HCT116 (cell line): ENCODE data around the gene DPYD.

Experiments used
- CBX3 ChIP-seq: IDR thresholded peaks from 2 replicates; pipeline ENCODE4 v1.6.1; 2012; ENCODE audit warnings: low read depth
- CTCF ChIP-seq, 3 experiments: fragments of 200-600 bp in 1 of 3; sonication (generic) in 1 of 3; IDR thresholded peaks in 2 of 3; conservative IDR thresholded peaks in 1 of 3; 2 replicates each; pipeline ENCODE4 v1.5.1; 2012 to 2017; ENCODE audit warnings: low read depth in 2 of 3, low read length in 2 of 3, antibody characterized with exemption in 1 of 3, borderline replicate concordance in 1 of 3, control low read depth in 1 of 3, mild to moderate bottlenecking in 1 of 3, mixed read lengths in 1 of 3, mixed run types in 1 of 3, moderate library complexity in 1 of 3; ENCODE audit not compliant: insufficient read depth in 1 of 3
- EGR1 ChIP-seq: IDR thresholded peaks from 2 replicates; pipeline ENCODE4 v1.6.1; 2012; ENCODE audit warnings: low read depth
- MAX ChIP-seq: IDR thresholded peaks from 2 replicates; pipeline ENCODE4 v1.6.1; 2012
- POLR2A ChIP-seq: IDR thresholded peaks from 2 replicates; pipeline ENCODE4 v1.7.0; 2011; ENCODE audit warnings: borderline replicate concordance; ENCODE audit not compliant: insufficient read depth, insufficient read length; ENCODE audit errors: extremely low read depth
- POLR2AphosphoS5 ChIP-seq: IDR thresholded peaks from 2 replicates; pipeline ENCODE4 v1.6.1; 2011; ENCODE audit warnings: mild to moderate bottlenecking, low read depth, low read length, moderate library complexity
- RAD21 ChIP-seq: IDR thresholded peaks from 2 replicates; pipeline ENCODE4 v1.6.1; 2012; ENCODE audit warnings: low read depth, mild to moderate bottlenecking
- REST ChIP-seq: IDR thresholded peaks from 2 replicates; pipeline ENCODE4 v1.6.1; 2012; ENCODE audit warnings: low read depth
- SP1 ChIP-seq: IDR thresholded peaks from 2 replicates; pipeline ENCODE4 v1.6.1; 2012; ENCODE audit warnings: low read depth
- SRF ChIP-seq: IDR thresholded peaks from 2 replicates; pipeline ENCODE4 v1.6.1; 2012; ENCODE audit warnings: low read depth
- TCF7L2 ChIP-seq: IDR thresholded peaks from 2 replicates; pipeline ENCODE4 v1.7.0; 2011; ENCODE audit warnings: borderline replicate concordance, inconsistent platforms; ENCODE audit not compliant: insufficient read depth, insufficient read length; ENCODE audit errors: extremely low read depth
- YY1 ChIP-seq: IDR thresholded peaks from 2 replicates; pipeline ENCODE4 v1.6.1; 2011; ENCODE audit warnings: low read length, low read depth, moderate library complexity, mild to moderate bottlenecking; ENCODE audit not compliant: insufficient replicate concordance; ENCODE audit errors: extremely low read depth

GRCh38 chr1:97693601-97694000 is 227.2 kb downstream of the DPYD start:
- no peak for TF ChIP-seq CTCF (IDR thresholded peaks at IDR 0.05 in 2 of 3, conservative IDR thresholded peaks at IDR 0.05 in 1 of 3; ENCODE audit: borderline replicate concordance in 1 of 3, insufficient read depth in 1 of 3, low read depth in 2 of 3, low read length in 2 of 3)
- no peak for TF ChIP-seq REST
- no peak for TF ChIP-seq EGR1
- TF ChIP-seq CBX3, result no peak
- no peak for TF ChIP-seq POLR2A
- TF ChIP-seq YY1, result no peak
- TF ChIP-seq RAD21, result no peak
- no peak for TF ChIP-seq MAX
- TF ChIP-seq SP1, result no peak
- TF ChIP-seq TCF7L2, result no peak
- TF ChIP-seq SRF, result no peak
- no peak for TF ChIP-seq POLR2AphosphoS5
